HUES48 (cell line): ENCODE measurements around the gene DNM3.

Experiments
- H3K27ac ChIP-seq: one replicate; pipeline ENCODE4 v1.7.0; 2013; ENCODE audit warnings: low read depth, low read length, inconsistent platforms
- H3K27me3 ChIP-seq: 2 replicates; pipeline ENCODE4 v1.6.1; 2013; ENCODE audit warnings: mild to moderate bottlenecking, low read length; ENCODE audit not compliant: control insufficient read depth, insufficient read depth
- H3K36me3 ChIP-seq: 2 replicates; pipeline ENCODE4 v1.6.1; 2013; ENCODE audit warnings: low read length; ENCODE audit not compliant: control insufficient read depth, insufficient read depth
- H3K4me1 ChIP-seq: 2 replicates; pipeline ENCODE4 v1.6.1; 2013; ENCODE audit warnings: mild to moderate bottlenecking, low read length; ENCODE audit not compliant: control insufficient read depth, insufficient read depth
- H3K4me3 ChIP-seq: 2 replicates; pipeline ENCODE4 v1.5.1; 2013; ENCODE audit warnings: mild to moderate bottlenecking, low read depth, low read length
- H3K9ac ChIP-seq: 2 replicates; pipeline ENCODE4 v1.6.1; 2013; ENCODE audit warnings: mild to moderate bottlenecking, low read depth, low read length, moderate library complexity
- H3K9me3 ChIP-seq: 2 replicates; pipeline ENCODE4 v1.6.1; 2013; ENCODE audit warnings: low read length; ENCODE audit not compliant: control insufficient read depth, insufficient read depth

Gene DNM3

GRCh38 chr1:172224871-172225270, 383.6 kb downstream of the DNM3 start:
- no peaks in the 10 kb centered on the region for H3K27me3 ChIP-seq
- H3K4me1 ChIP-seq = no peaks in the 10 kb centered on the region
- H3K4me3 ChIP-seq = no peak overlapping the region
- H3K36me3 ChIP-seq = no peaks in the 10 kb centered on the region
- no peak overlapping the region for H3K9ac ChIP-seq
- H3K27ac ChIP-seq = no peak overlapping the region
- no peaks in the 10 kb centered on the region for H3K9me3 ChIP-seq

- H3K27ac ChIP-seq = no peak overlapping the region
- no peaks in the 10 kb centered on the region for H3K9me3 ChIP-seq
- H3K4me1 ChIP-seq = no peaks in the 10 kb centered on the region
- H3K4me3 ChIP-seq = no peak overlapping the region
- no peaks in the 10 kb centered on the region for H3K36me3 ChIP-seq
- H3K9ac ChIP-seq = no peak overlapping the region
- H3K27me3 ChIP-seq = no peaks in the 10 kb centered on the region
Measured at GRCh38 chr1:172229942-172230341, 388.6 kb downstream of the DNM3 start.

GRCh38 chr1:172230526-172230925, 389.2 kb downstream of the DNM3 start:
- no peaks in the 10 kb centered on the region for H3K4me1 ChIP-seq
- H3K27ac ChIP-seq = no peak overlapping the region
- no peaks in the 10 kb centered on the region for H3K27me3 ChIP-seq
- H3K9ac ChIP-seq = no peak overlapping the region
- no peaks in the 10 kb centered on the region for H3K9me3 ChIP-seq
- no peak overlapping the region for H3K4me3 ChIP-seq
- no peaks in the 10 kb centered on the region for H3K36me3 ChIP-seq

- Histone ChIP-seq H3K4me3 (no peak overlapping the region), H3K36me3 (no peaks in the 10 kb centered on the region), H3K9me3 (no peaks in the 10 kb centered on the region), H3K27ac (no peak overlapping the region), H3K4me1 (no peaks in the 10 kb centered on the region), H3K9ac (no peak overlapping the region), H3K27me3 (no peaks in the 10 kb centered on the region)
Measured at GRCh38 chr1:172236958-172237357, 395.7 kb downstream of the DNM3 start.

GRCh38 chr1:172238158-172238557, 396.9 kb downstream of the DNM3 start:
- H3K4me3 ChIP-seq = no peak overlapping the region
- no peaks in the 10 kb centered on the region for H3K27me3 ChIP-seq
- no peaks in the 10 kb centered on the region for H3K4me1 ChIP-seq
- H3K9ac ChIP-seq = no peak overlapping the region
- no peak overlapping the region for H3K27ac ChIP-seq
- no peaks in the 10 kb centered on the region for H3K36me3 ChIP-seq
- no peaks in the 10 kb centered on the region for H3K9me3 ChIP-seq

- Histone ChIP-seq H3K9ac (no peak overlapping the region), H3K27me3 (no peaks in the 10 kb centered on the region), H3K27ac (no peak overlapping the region), H3K4me1 (no peaks in the 10 kb centered on the region), H3K9me3 (no peaks in the 10 kb centered on the region), H3K36me3 (no peaks in the 10 kb centered on the region), H3K4me3 (no peak overlapping the region)
Measured at GRCh38 chr1:172238965-172239364, 397.7 kb downstream of the DNM3 start.

- Histone ChIP-seq H3K9me3 (no peaks in the 10 kb centered on the region), H3K4me3 (no peak overlapping the region), H3K4me1 (no peaks in the 10 kb centered on the region), H3K27me3 (no peaks in the 10 kb centered on the region), H3K9ac (no peak overlapping the region), H3K27ac (no peak overlapping the region), H3K36me3 (no peaks in the 10 kb centered on the region)
Measured at GRCh38 chr1:172239901-172240300, 398.6 kb downstream of the DNM3 start.

GRCh38 chr1:172241540-172241939, 400.2 kb downstream of the DNM3 start:
- no peak overlapping the region for H3K9ac ChIP-seq
- H3K4me1 ChIP-seq = no peaks in the 10 kb centered on the region
- no peaks in the 10 kb centered on the region for H3K27me3 ChIP-seq
- H3K36me3 ChIP-seq = no peaks in the 10 kb centered on the region
- no peak overlapping the region for H3K4me3 ChIP-seq
- H3K27ac ChIP-seq = no peak overlapping the region
- no peaks in the 10 kb centered on the region for H3K9me3 ChIP-seq

- H3K27me3 ChIP-seq = no peaks in the 10 kb centered on the region
- H3K9ac ChIP-seq = no peak overlapping the region
- no peak overlapping the region for H3K27ac ChIP-seq
- no peaks in the 10 kb centered on the region for H3K9me3 ChIP-seq
- H3K4me3 ChIP-seq = no peak overlapping the region
- no peaks in the 10 kb centered on the region for H3K4me1 ChIP-seq
- no peaks in the 10 kb centered on the region for H3K36me3 ChIP-seq
Measured at GRCh38 chr1:172244865-172245264, 403.6 kb downstream of the DNM3 start.

GRCh38 chr1:172245788-172246187, 404.5 kb downstream of the DNM3 start:
- Histone ChIP-seq H3K4me1 (no peaks in the 10 kb centered on the region), H3K27me3 (no peaks in the 10 kb centered on the region), H3K36me3 (no peaks in the 10 kb centered on the region), H3K4me3 (no peak overlapping the region), H3K9ac (no peak overlapping the region), H3K27ac (no peak overlapping the region), H3K9me3 (no peaks in the 10 kb centered on the region)

- no peak overlapping the region for H3K27ac ChIP-seq
- no peaks in the 10 kb centered on the region for H3K27me3 ChIP-seq
- no peaks in the 10 kb centered on the region for H3K9me3 ChIP-seq
- no peak overlapping the region for H3K9ac ChIP-seq
- no peaks in the 10 kb centered on the region for H3K36me3 ChIP-seq
- no peak overlapping the region for H3K4me3 ChIP-seq
- H3K4me1 ChIP-seq = no peaks in the 10 kb centered on the region
Measured at GRCh38 chr1:172246521-172247390, 405.5 kb downstream of the DNM3 start.
